Ureter (tissue), 1 donor: ENCODE measurements around the gene GAPDH. TPM values are rescaled to one million over a fixed set of nuclear protein-coding genes. Genes with fewer than 3 reads are reported as not detected.
A peak's percentile ranks its signal among the peaks of the same experiment; 100 is the strongest.

Source experiments
- DNase-seq: peaks from one replicate; pipeline ENCODE4 v3.0.0-alpha.2; 2020; ENCODE audit warnings: low spot score
- total RNA-seq: library from RNA; stranded (reverse); gene quantifications from one replicate; pipeline ENCODE4 v1.2.4, GENCODE V29; 2023
- donor health status: DM: yes; HTN: yes; CAD: no.

Gene GAPDH
- total RNA-seq, 1 donor from 2014 or later, result 2,120 TPM

- no peak for DNase-seq
Measured at GRCh38 chr12:6529291-6529737, 5.0 kb upstream of the GAPDH start.

- no peak for DNase-seq
Measured at GRCh38 chr12:6530576-6531260, 3.6 kb upstream of the GAPDH start.

- peak; percentile 76 for DNase-seq
Measured at GRCh38 chr12:6532051-6532926, 2.0 kb upstream of the GAPDH start.

- peak; percentile 80 for DNase-seq
Measured at GRCh38 chr12:6532927-6533652, 1.2 kb upstream of the GAPDH start.

- DNase-seq, result no peak
Measured at GRCh38 chr12:6533653-6533922, 729 bp upstream of the GAPDH start.

- no peak for DNase-seq
Measured at GRCh38 chr12:6534695-6534944, 303 bp downstream of the GAPDH start.

GRCh38 chr12:6534945-6535696, 804 bp downstream of the GAPDH start:
- peak; percentile 83 for DNase-seq

- DNase-seq, result no peak
Measured at GRCh38 chr12:6535697-6535946, 1.3 kb downstream of the GAPDH start.

GRCh38 chr12:6535960-6536847, 1.9 kb downstream of the GAPDH start:
- DNase-seq, result no peak

GRCh38 chr12:6536894-6537579, 2.7 kb downstream of the GAPDH start:
- DNase-seq, result no peak

GRCh38 chr12:6537580-6538419, 3.5 kb downstream of the GAPDH start:
- peak; percentile 85 for DNase-seq

- DNase-seq, result no peak
Measured at GRCh38 chr12:6538420-6539313, 4.3 kb downstream of the GAPDH start.

GRCh38 chr12:6539314-6539682, 5.0 kb downstream of the GAPDH start:
- no peak for DNase-seq

GRCh38 chr12:6539707-6540134, 5.4 kb downstream of the GAPDH start:
- no peak for DNase-seq

- DNase-seq, result peak; percentile 95
Measured at GRCh38 chr12:6540181-6540877, 6.0 kb downstream of the GAPDH start.

GRCh38 chr12:6541371-6542165, 7.3 kb downstream of the GAPDH start:
- no peak for DNase-seq

- DNase-seq, result no peak
Measured at GRCh38 chr12:6542209-6543009, 8.1 kb downstream of the GAPDH start.
